Measurements from ENCODE around the gene IER5L.

IER5L gene

GRCh38 chr9:129177791-129178567 lies at the start of gene IER5L:
IER5L (minus strand) TSS chr9:129178261; CDS start chr9:129178052, 209 bp downstream.
- DNase-seq (ENCODE audit: low read depth, low spot score) = peak; percentile 89

- no peak for DNase-seq (ENCODE audit: low read depth, low spot score)
Measured at GRCh38 chr9:129227843-129228189, 49.8 kb upstream of the IER5L start.

- DNase-seq (ENCODE audit: low read depth, low spot score) = peak; percentile 59
Measured at GRCh38 chr9:129225815-129226214, 47.8 kb upstream of the IER5L start.

GRCh38 chr9:129225490-129225778 lies 47.4 kb upstream of the IER5L start:
- no peak for DNase-seq (ENCODE audit: low read depth, low spot score)

- no peak for DNase-seq (ENCODE audit: low read depth, low spot score)
Measured at GRCh38 chr9:129224618-129225489, 46.8 kb upstream of the IER5L start.

- no peak for DNase-seq (ENCODE audit: low read depth, low spot score)
Measured at GRCh38 chr9:129223551-129224208, 45.6 kb upstream of the IER5L start.

- DNase-seq (ENCODE audit: low read depth, low spot score) = no peak
Measured at GRCh38 chr9:129222819-129223218, 44.8 kb upstream of the IER5L start.

GRCh38 chr9:129221979-129222635 lies 44.0 kb upstream of the IER5L start:
- DNase-seq (ENCODE audit: low read depth, low spot score) = no peak

GRCh38 chr9:129221233-129221632 lies 43.2 kb upstream of the IER5L start:
- no peak for DNase-seq (ENCODE audit: low read depth, low spot score)

GRCh38 chr9:129220771-129221170 lies 42.7 kb upstream of the IER5L start:
- DNase-seq (ENCODE audit: low read depth, low spot score) = no peak

- DNase-seq (ENCODE audit: low read depth, low spot score) = no peak
Measured at GRCh38 chr9:129218918-129219317, 40.9 kb upstream of the IER5L start.

- DNase-seq (ENCODE audit: low read depth, low spot score) = no peak
Measured at GRCh38 chr9:129218272-129218625, 40.2 kb upstream of the IER5L start.

- DNase-seq (ENCODE audit: low read depth, low spot score) = no peak
Measured at GRCh38 chr9:129213551-129213950, 35.5 kb upstream of the IER5L start.

- DNase-seq (ENCODE audit: low read depth, low spot score) = no peak
Measured at GRCh38 chr9:129211686-129212085, 33.6 kb upstream of the IER5L start.

- DNase-seq (ENCODE audit: low read depth, low spot score) = no peak
Measured at GRCh38 chr9:129210125-129210524, 32.1 kb upstream of the IER5L start.

- DNase-seq (ENCODE audit: low read depth, low spot score) = no peak
Measured at GRCh38 chr9:129209580-129209979, 31.5 kb upstream of the IER5L start.

GRCh38 chr9:129209109-129209508 lies 31.0 kb upstream of the IER5L start:
- DNase-seq (ENCODE audit: low read depth, low spot score) = no peak

GRCh38 chr9:129208207-129209032 lies 30.4 kb upstream of the IER5L start:
- DNase-seq (ENCODE audit: low read depth, low spot score) = no peak

- DNase-seq (ENCODE audit: low read depth, low spot score) = no peak
Measured at GRCh38 chr9:129206905-129207304, 28.8 kb upstream of the IER5L start.

GRCh38 chr9:129206401-129206800 lies 28.3 kb upstream of the IER5L start:
- DNase-seq (ENCODE audit: low read depth, low spot score) = no peak

- no peak for DNase-seq (ENCODE audit: low read depth, low spot score)
Measured at GRCh38 chr9:129204840-129205239, 26.8 kb upstream of the IER5L start.
